Measurements from ENCODE around the gene ZNF726.
"Not testable (repeated sequence)": the region's sequence is repeated elsewhere in the genome, so short reads cannot be mapped to it uniquely, and the experiment has no call there.

ZNF726 gene

DNA sequence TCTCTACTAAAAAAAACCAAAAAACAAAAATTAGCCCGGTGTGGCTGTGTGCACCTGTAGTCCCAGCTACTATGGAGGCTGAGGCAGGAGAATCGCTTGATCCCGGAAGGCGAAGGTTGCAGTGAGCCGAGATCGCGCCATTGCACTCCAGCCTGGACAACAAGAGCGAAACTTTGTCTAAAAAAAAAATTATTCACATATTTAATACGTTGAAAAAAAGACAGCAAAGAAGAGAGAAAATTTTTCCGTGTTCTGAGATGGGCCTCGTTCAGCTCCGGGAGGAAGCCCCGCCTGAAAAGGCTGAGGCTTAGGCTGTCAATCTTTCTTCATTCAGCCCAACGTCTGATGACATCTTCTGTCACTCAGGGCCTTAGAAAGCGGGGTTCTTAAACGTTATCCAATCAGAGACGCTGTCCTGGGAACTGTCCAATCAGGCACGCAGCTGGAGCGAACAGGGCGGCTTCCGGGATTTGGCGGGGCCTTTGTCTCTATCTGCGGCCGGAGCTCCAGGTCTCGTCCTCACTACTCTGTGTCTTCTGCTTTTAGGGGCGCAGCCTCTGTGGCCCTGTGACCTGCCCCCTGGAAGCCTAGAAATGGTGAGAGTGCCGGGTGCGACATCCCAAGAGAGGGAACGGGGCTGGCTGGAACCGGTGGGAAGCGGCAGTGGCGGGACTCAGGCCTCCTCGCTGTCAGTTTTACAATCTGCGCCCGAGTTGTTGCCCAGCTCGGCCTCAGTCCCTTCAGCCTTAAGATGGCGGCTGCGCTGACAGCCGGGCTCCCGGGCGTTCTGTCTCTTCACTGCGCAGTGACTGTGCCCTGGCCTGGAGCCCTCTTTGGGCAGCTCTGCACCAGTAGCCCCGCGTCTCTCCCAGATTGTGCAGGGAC lies at the start of gene ZNF726:
Gene ZNF726 (plus strand): TSS at position 485 of the 885 bp plus-strand sequence. CDS start 109 bp downstream, at position 594.
- peak; percentile 92 for DNase-seq

DNA sequence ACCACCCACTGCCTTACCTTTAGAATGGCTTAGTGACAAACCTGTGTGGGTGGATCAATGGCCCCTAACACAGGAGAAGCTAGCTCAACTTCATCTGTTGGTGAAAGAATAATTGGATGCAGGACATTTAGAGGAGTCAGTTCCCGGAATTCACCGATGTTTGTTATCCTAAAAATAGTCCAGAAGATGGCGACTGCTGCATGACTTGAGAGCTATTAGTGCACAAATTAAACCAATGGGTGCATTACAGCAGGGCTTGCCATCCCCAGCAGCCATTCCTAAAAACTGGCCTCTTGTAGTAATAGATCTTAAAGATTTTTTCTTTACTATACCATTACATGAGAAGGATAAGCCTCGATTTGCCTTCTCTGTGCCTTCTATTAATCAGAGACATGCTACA lies 46.8 kb upstream of the ZNF726 start:
- no peak for DNase-seq

DNA sequence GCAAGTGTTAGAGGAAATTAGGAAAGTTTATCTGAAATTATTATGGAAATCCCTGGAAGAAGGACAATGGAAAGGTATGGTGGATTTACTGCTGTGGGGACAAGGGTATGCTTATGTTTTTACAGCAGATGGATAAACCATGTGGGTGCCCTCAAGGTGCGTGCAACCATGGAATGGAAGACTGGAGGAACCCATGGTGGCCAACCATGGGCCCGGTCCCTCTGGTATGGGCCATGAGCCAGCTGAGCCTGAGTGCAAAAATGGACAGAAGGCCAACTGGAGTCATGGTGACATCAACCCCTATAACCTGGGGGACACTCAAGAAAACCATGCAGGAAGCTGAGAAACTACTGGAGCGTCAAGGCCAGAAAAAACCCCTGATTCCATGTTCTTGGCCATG lies 46.1 kb upstream of the ZNF726 start:
- DNase-seq: no peak

DNA sequence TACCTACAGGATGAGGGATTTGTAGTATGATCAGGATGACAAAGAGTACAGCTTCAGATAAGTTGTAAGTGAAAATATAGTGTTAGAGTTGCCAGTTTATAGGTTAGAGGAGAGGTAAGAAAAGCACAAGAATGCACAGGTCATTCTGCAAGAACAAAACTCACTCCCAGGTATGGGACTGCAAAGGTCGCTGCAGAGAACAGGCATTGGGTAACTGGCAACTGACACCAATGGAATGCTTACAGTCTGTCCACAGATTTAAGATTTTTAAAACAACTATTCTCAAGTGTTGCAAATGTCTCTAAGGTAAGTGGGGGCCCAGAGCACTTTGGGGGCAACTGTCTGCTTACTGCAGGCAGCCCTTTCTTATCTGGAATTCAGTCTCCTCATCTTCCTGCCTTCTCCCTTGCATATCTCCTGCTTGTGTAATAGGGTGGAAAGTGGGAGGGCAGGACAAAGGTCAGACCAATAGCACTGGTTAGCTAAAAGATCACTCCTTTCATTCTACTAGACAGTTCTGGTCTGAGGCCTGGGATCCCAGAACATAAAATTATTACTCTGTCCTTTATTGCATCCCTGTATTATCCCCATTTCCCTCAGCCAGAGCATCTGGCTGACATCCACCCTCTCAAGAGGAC lies 42.3 kb upstream of the ZNF726 start:
- no peak for DNase-seq

DNA sequence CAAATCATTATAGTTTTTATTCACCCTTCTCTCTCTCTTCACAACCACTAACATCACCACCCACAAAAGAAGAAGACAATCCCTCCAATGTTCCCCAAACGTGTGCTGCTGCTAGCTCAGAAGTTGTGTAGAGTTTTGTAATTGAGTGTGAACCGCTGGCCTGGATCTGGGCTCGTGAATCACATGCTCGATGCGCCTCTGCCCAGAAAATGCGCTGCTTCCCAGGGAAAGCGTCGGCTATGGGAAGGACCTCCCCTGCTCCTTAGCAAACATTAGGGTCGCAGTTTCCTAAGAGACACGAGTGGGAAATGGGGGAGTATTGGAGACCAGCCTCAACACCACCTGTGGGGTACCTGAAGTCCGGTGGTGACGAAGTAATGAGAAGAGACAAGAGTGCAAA lies 38.4 kb upstream of the ZNF726 start:
- DNase-seq: no peak

DNA sequence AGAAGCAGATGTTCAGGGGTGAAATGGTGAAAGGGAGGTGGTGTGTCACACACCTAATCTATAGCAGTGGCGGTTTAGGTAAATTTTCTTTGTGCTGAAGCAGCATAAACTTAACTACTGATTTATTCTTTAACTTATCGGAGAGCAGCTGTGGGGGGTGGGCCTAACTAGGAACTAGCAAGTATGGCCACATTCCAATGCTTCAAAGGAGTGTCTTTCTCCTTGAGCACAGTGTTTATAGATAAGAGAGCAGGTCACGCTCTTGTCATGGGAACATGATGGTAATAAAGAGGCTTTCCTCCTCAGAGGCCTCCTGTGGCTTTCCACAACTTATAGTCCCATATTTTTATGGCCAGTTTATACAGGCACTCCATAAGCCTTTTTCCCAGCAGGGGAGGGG lies 37.9 kb upstream of the ZNF726 start:
- DNase-seq: not testable (repeated sequence)

DNA sequence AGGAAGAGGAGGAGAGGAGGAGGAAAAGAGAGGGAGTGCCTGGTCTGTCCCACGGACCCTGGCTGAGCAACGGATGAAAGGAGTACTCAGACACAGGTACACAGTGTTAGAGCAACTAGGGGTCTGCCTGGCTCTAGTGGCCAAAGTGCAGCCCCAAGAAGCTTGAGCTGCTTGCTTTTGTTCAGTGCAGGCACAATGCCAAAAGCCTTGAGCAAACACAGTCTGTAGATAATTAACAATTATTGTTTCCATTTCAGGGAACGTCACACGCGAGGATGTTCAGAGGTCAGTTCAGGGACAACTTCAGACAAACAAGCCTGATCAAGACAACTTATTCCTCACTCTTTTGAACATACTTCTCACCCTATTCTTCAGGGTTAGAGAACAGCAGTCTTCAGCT lies 32.2 kb upstream of the ZNF726 start:
- no peak for DNase-seq

DNA sequence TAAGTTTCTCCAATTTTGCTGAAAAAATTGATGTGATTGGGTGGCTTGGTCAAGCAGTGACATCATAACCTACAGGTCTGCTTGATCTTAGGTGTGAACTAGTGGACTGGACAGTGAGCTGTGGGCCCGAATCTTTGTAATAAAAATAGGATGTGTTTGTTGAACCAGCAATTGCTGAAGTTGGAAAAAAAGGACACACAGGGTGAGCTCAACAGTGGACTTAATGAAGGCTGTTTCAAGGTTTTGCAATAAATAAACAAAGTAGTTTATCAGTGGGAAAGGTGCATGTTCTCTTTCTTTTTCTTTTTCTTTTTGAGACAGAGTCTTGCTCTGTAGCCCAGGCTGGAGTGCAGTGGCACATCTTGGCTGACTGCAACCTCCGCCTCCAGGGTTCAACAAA lies 30.3 kb upstream of the ZNF726 start:
- DNase-seq: no peak

DNA sequence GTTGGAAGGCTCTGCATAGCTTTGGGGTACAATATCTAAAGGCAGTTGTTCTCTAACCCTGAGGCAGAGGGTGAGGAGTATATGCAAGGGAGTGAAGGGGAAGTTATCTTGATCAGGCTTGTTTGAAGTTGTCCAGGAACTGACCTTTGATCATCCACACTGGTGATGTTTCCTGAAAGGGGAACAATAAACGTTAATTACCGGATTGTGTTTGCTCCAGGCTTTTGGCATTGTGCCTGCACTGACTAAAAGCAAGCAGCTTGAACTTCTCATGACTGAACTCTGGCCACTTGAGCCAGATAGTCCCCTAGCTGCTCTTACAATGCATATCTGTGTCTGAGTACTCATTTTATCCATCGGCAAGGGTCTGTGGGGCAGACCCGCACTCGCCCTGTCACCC lies 27.0 kb upstream of the ZNF726 start:
- no peak for DNase-seq

DNA sequence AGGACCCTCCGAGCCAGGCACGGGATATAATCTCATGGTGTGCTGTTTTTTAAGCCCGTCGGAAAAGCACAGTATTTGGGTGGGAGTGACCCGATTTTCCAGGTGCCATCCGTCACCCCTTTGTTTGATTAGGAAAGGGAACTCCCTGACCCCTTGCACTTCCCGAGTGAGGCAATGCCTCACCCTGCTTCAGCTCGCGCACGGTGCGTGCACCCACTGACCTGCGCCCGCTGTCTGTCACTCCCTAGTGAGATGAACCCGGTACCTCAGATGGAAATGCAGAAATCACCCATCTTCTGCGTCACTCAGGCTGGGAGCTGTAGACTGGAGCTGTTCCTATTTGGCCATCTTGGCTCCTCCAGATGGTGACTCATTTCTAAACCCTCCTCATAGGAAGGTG lies 18.6 kb upstream of the ZNF726 start:
- DNase-seq: not testable (repeated sequence)

DNA sequence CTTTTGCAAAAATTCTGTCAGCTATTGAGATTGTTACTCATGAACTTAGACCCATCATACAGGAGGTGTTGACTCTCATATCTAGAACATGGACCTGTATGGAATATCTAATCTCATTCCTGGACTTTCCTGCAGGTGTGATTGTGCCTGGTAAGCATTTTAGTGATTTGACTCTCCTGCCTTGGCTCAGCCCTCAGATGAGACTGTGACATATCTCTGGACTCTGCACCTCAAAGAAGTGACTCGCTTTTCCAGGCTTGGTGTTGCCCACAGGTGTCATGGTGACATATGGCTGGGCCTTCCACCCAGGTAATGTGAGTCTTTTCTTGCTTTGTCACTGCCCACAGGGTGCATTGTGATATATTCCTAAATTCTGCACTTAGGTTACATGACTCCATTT lies 17.8 kb upstream of the ZNF726 start:
- DNase-seq: no peak

DNA sequence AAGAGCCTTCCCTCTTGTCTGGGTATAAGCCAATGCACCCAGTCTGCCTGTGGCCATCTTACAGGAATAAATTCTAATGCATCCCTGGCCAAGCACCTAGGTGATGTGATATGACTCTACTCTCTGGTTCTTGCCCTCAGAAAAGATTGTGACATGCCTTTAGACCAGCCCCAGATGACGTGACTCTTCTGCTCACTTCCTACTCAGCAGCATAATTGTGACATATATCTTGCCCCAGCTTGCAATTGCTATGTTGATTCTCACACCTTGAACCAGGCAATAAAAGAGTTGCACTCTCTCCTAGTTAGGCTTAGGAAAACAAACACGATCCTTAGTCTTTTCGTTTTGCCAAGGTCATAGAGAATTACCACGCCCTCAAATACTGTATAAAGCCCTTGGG lies 13.3 kb upstream of the ZNF726 start:
- DNase-seq: no peak

DNA sequence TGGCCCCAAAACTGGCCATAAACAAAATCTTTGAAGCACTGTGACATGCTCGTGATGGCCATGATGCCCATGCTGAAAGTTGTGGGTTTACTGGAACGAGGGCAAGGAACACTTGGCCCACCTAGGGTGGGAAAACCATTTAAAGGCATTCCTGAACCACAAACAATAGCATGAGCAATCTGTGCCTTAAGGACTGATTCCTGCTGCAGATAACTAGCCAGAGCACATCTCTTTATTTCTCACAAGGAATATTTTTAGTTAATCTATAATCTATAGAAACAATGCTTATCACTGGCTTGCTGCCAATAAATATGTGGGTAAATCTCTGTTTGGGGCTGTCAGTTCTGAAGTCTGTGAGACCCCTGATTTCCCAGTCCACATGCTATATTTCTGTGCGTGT lies 10.3 kb upstream of the ZNF726 start:
- DNase-seq: no peak

DNA sequence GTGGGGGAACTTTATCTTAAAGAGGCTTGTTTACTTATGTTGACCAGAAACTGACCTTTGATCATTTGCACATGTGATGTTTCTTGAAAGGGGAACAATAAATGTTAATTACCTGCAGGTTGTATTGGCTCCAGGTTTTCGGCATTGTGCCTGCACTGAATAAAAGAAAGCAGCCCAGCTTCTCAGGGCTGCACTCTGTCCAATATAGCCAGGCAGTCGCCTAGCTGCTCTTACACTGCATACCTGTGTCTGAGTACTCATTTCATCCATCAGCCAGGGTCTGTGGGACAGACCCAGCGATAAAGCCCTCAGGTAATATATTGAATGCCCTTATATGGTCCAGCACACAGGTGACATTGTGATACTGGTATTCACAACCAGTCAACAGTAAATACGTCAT lies 8.9 kb upstream of the ZNF726 start:
- DNase-seq: no peak

DNA sequence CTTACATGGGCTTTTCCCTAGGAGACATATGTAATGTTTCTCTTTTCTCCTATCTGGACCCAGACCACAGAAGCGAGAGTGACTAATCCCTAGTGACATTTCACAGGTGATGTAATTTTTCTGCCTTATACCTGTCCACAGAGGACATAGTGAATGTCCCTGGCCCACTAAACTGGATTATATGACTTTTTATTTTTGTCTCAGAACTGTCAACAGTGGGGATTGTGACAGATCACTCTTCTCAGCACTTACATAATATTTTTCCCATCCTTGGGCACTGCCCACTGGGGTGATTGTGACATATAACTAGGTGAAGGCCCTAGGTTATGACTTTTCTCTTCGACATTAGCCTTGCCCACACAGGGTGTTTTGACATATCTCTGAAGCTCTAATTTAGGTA lies 7.9 kb upstream of the ZNF726 start:
- no peak for DNase-seq

DNA sequence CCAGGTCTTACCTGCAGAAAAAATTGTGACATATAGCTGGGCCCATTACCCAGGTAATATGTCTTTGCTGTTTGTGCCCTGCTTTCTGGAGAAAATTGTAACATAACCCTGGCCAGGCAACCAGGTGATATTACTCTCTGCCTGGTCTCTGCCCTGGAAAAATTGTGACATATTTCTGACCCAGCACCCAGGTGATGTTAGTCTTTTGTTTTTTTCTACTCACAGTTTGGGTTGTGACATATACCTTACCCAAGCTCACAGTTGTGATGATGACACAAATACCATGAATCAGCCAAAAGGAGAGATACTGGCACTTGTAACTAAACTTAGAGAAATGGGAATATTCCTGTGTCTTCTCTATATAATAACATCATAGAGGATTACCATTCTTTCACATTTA lies 6.5 kb upstream of the ZNF726 start:
- DNase-seq: no peak

DNA sequence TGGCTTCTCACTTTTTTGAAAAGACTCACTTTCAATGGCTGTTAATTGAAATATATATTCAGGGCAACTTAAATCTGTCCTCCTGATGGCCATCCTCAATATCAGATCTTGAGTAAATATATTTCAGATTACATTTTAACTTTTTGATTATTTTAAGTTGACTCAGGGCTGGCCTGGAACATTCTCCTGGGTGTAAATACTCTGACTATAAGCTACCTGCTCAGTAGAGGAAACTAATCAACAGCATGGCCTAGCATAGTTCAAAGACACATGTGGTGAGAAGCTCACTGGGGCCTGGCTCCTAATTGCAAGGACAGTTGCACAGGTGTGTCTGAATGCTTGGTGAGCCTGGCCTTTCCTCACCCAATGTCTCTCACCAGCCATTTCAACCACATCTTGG lies 5.5 kb upstream of the ZNF726 start:
- DNase-seq: no peak

DNA sequence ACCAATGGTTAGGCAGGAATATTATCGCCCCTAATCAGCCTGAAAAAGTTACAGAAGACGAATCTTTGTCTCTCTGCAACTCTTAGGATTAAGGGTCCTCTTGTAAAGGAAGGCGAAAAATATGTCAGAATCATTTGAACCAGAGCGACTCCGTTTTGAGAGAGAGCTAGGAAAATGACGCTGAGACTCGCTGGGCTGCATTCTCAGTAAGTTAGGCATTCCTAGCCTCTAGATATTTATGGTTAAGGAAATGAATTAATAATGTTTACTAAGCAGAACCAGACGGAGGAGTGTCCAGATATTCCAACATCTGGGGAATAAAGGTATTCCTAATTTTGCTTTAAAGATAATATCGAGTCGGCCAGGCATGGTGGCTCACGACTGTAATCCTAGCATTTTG lies 755 bp upstream of the ZNF726 start:
- DNase-seq: no peak

DNA sequence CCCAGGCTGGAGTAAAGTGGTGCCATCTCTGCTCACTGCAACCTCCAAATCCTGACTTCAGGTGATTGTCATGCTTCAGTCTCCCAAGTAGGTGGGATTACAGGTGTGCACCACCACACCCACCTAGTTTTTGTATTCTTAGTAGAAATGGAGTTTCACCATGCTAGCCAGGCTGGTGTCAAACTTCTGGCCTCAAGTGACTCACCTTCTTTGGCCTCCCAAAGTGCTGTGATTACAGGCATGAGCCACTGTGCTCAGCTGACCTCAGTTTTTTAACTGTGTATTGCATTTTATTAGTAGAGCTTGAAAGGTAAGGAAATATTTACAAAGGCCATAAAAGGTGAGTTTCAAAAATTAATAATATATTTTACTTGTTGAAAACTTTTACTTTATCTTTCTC lies 2.3 kb downstream of the ZNF726 start:
- DNase-seq: no peak

DNA sequence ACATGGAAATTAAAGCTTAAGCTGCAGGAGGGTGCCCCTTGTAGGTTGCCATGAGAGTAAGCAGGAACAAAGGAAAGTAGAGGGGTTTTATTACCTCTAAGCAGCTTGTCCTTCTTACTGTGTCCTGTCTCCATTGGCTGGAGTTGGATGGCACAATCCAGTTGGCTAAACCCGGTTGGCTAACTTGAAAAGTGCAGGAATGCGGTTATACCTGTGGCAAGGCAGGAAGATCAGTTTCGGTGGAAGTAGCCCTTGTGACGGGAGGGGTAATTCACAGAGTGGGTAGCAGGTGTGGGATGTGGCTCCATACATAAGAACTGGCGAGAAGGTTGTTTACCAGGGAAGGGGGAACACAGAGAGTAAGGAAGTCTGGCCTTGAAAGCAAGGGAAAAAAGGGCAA lies 3.2 kb downstream of the ZNF726 start:
- no peak for DNase-seq

DNA sequence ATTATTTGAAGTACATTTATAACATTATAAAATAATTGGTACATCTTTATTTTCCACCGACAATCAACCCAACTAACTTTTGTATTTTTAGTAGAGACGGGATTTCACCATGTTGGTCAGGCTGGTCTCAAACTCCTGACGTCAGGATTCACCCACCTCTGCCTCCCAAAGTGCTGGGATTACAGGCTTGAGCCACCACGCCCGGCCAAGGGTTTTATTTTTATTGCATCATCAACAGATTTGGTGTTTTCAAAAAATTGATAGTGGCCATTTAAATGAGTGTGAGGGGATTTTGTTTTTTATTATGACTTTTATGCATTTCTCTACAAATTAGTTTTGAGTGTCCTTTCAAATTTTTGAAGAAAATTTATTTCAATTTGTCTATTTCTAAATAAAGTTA lies 10.6 kb downstream of the ZNF726 start:
- DNase-seq: no peak

DNA sequence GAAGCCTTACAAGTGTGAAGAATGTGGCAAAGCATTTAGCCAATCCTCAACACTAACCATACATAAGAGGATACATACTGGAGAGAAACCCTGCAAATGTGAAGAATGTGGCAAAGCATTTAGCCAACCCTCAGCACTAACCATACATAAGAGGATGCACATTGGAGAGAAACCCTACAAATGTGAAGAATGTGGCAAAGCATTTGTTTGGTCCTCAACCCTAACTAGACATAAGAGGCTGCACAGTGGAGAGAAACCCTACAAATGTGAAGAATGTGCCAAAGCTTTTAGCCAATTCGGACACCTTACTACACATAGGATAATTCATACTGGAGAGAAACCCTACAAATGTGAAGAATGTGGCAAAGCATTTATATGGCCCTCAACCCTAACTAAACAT lies 18.2 kb downstream of the ZNF726 start:
- no peak for DNase-seq

DNA sequence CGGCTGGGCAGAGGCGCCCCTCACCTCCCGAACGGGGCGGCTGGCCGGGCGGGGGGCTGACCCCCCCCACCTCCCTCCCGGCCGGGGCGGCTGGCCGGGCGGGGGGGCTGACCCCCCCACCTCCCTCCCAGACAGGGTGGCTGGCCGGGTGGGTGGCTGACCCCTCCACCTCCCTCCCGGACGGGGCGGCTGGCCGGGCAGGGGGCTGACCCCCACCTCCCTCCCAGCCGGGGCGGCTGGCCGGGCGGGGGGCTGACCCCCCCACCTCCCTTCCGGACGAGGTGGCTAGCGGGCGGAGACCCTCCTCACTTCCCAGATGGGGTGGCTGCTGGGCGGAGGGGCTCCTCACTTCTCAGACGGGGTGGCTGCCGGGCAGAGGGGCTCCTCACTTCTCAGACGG lies 22.3 kb downstream of the ZNF726 start:
- not testable (repeated sequence) for DNase-seq

DNA sequence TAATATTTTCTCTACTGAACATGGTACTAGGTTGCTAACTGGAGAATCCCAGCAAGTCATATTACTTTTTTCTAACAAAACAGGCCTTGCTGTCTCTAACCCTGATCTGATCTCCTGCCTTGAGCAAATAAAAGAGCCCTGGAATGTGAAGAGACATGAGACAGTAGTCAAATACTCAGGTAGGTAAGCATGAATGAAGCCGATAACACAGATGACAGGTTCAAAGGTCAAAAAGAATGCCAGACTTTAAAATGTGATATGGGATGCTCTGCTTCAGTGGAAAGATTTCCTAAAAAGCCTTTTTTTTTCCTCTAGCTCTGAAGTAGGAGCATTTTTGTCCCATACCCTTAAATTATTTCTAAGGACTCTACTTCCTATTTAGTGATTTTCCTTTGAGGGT lies 28.7 kb downstream of the ZNF726 start:
- DNase-seq: no peak

DNA sequence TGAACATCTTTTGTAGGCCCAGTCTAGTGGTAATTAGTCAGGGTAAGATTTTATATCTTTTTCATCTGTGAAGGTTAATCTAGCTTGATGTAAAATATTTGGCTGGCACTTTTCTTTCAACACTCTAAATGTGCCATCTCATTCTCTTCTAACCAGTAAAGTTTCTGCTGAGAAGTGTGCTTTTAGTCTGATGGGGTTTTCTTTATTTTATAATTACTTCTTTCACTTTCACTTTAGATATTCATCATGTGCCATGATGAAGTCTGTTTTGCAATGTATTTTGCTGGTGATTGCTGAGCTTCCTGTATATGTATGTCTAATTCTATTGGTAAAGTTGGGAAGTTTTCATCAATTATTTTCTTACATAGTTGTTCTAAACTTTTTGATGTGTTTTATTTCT lies 31.9 kb downstream of the ZNF726 start:
- no peak for DNase-seq
